ENCODE data around the gene IRAK1BP1.
"Not testable (repeated sequence)": the region's sequence is repeated elsewhere in the genome, so short reads cannot be mapped to it uniquely, and the experiment has no call there.

Gene IRAK1BP1

DNA sequence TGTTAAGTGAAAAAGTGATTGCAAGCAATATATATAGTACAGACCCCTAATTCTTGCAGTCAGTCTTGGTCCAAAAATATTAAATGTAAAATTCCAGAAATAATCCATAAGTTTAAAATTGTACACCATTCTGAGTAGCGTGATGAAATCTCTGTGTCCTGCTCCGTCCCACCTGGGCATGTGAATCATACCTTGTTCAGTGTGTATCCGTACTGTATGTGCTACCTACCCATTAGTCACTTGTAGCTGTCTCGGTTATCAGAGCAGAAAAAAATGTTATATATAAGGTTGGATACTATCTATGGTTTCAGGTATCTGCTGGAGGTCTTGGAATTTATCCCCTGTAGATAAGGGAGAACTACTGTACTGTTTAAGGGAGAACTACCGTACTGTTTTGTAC, 16.3 kb downstream of the IRAK1BP1 start:
- DNase-seq (ENCODE audit: low read depth in 1 of 2, low spot score in 1 of 2): no peak

DNA sequence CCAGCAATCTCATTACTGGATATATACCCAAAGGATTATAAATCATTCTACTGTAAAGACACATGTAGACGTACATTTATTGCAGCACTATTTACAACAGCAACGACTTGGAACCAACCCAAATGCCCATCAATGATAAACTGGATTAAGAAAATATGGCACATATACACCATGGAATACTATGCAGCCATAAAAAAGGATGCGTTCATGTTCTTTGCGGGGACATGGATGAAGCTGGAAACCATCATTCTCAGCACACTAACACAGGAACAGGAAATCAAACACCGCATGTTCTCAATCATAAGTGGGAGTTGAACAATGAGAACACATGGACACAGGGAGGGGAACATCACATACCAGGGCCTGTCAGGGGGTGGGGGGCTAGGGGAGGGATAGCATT, 22.6 kb downstream of the IRAK1BP1 start:
- not testable (repeated sequence) for DNase-seq (ENCODE audit: low read depth in 1 of 2, low spot score in 1 of 2)

DNA sequence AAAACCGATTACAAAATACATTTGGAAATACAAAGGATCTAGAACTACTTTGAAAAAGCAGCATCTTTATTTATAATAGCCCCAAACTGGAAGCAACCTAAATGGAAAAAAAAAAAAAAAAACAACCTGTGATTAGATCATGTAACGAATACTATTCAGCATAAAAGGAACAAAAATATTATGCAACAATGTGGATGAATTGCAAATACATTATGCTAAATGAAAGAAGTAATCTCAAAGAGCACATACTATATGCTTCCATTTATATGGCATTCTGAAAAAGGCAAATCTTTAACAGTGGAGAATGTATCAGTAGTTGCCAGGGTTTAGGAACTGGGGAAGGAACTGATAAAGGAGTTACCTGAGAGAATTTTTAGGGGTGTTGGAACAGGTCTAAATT, 28.9 kb downstream of the IRAK1BP1 start:
- no peak for DNase-seq (ENCODE audit: low read depth in 1 of 2, low spot score in 1 of 2)

DNA sequence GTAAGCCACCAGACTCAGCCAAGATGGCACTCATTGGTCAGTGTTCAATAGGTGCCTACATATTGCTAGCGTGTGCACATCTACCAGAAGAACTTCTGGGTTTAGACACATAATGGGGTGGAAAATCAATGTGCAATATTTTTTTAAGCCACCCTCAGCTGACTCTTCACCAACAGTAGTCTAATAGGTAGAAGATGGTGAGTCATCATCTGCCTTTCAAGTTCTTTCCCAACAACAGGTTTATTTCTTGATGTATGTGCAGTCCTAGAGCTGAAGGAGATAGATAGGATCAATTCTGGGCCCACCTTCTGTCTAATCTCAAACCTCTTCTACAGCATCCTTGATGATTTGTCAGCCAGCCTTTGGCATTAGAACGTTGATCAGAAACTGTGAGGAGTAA, 41.3 kb downstream of the IRAK1BP1 start:
- no peak for DNase-seq (ENCODE audit: low read depth in 1 of 2, low spot score in 1 of 2)

DNA sequence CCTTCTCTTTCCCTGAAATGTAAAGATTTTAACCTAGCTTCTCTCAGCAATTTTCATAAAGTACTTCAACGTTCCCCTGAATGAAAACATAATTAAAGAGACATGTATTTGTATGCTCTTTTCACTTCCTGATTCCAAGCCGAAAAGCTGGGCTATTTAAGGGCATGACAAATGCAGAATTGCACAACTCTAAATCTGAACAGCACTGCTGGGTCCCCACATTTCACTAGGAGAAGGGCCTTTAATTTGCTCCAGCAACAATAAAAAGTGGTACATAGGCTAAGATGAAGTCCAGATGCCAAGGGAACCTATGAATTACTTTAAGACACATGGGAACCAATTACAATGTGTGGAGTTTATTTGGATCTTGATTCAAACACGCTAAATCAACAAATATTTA, 42.0 kb downstream of the IRAK1BP1 start:
- DNase-seq (ENCODE audit: low read depth in 1 of 2, low spot score in 1 of 2): no peak

DNA sequence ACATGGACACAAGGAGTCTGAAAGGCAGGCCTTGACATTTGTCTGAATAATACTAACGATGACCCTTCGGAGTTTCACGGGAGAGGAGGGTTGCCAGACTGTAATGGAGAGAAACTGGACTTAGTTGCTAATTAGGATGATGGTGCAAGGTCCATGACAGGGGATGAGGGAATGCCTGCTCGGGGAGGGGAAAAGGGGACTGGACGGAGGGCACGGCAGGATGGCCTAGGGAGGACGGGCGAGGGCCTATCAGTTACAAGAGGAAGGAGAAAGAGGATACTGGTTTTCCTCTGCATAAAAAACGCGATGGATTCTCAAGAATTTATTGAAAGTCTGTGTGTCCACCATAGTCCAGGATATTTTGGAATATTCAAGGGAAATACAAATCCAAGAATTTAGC, 42.7 kb downstream of the IRAK1BP1 start:
- DNase-seq (ENCODE audit: low read depth in 1 of 2, low spot score in 1 of 2): no peak

DNA sequence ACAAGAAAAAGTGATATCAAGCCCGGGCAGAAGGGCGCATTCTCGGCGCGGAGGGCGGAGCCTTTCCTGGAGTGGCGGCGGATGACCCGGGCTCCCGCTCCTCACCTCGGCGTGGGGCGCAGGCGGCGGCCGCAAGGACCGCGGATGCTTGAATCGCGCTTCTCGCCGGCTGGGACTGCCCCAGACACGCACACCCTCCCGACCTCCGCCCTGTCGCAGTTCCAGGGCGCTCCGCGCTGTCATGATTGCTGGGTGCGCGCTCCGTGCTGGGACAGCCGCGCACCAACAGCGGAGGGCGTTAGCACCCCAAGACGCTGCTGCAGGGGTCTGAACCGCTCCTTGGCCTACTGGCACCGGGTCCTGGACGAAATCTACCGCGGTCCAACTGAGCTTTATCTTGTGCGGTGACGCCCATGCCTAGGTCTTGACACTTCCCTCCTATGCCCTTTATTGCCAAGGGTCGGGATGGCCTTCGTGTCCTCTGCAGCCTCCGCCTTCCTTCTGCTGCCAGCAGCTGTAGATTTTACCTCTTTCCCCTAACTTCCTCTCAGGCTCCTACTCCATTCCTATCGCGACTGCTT, 43.3 kb downstream of the IRAK1BP1 start:
- no peak for DNase-seq (ENCODE audit: low read depth in 1 of 2, low spot score in 1 of 2)

DNA sequence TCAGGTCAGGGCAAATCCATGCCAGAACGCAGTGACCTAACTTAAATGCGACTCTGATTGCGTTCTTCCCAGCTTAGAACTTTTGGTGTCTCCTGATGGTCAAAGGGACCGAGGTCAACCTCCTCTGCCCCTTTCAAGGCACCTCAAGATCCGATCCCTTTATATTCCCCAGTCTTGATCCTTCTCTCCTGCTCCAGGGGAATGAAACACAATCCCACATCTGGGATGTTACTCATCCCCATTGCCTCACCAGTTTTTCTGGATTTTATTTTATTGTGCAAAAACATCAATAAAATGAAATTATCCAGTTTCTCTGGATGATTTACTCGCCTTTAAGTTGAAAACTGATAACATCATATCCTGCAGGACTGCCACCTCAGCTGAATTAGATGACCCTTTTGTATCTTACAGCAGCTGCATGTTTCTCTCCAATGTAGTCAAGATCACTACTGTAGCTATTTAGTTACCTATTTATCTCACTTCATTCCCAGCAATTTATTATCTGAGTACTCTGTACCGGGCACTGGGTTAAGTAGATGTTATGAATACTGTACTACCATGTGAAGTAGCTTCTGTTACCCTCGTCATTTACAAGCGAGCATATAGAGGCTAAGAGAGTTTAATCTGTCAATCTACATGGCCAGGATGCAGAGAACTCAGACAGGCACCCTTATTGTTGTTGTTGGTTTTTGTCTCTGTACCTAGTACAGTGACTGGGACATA, 44.0 kb downstream of the IRAK1BP1 start:
- no peak for DNase-seq (ENCODE audit: low read depth in 1 of 2, low spot score in 1 of 2)

DNA sequence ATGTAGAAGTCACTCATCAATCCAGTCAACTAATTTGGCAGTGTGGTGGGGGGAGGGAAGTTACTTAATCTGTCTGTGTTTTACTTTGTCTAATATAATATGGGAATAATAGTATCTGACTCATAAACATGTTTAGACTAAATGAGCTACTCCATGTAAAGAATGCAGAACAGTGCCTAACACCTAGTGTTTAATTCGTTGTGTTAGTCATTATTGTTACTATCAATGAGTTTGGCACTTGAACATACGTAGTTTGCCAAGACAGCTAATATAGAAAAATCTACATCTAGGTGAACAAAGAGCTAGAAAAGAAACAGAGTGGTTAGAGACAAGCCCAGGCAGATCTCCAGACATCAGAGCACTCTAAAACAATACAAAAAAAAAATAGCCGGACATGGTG, 49.1 kb downstream of the IRAK1BP1 start:
- no peak for DNase-seq (ENCODE audit: low read depth in 1 of 2, low spot score in 1 of 2)

DNA sequence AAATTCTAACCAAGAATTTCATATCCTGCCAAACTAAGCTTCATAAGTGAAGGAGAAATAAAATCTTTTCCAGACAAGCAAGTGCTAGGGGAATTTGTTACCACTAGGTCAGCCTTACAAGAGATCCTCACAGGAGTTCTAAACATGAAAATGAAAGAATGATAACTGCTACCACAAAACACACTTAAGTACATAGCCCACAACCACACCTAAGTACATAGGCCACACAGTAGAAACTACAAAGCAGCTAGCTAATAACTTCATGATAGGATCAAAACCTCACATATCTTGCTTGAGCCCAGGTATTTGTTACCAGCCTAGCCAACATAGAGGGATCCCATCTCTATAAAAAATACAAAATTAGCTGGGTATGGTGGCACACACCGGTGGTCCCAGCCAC, 50.4 kb downstream of the IRAK1BP1 start:
- DNase-seq (ENCODE audit: low read depth in 1 of 2, low spot score in 1 of 2): no peak

DNA sequence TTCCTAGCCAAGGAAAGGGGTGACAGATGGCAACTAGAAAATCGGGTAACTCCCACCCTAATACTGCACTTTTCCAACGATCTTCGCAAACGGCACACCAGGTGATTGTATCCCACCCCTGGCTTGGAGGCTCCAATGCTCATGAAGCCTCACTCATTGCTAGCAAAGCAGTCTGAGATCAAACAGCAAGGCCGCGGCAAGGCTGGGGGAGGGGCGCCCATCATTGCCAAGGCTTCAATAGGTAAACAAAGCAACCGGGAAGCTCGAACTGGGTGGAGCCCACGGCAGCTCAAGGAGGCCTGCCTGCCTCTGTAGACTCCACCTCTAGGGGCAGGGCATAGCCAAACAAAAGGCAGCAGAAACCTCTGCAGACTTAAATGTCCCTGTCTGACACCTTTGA, 53.8 kb downstream of the IRAK1BP1 start:
- DNase-seq (ENCODE audit: low read depth in 1 of 2, low spot score in 1 of 2): not testable (repeated sequence)

DNA sequence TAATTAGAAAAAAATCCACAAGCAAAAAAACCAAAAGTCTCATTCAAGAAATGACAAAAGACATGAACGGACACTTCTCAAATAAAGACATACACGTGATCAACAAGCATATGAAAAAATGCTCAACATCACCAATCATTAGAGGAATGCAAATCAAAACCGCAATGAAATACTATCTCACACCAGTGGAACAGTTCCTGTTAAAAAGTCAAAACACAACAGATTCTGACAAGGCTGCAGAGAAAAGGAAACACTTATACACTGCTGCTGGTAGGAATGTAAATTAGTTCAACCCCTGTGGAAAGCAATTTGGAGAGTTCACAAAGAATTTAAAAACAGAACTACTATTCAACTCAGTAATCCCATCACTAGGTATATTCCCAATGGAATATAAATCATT, 58.0 kb downstream of the IRAK1BP1 start:
- DNase-seq (ENCODE audit: low read depth in 1 of 2, low spot score in 1 of 2): no peak

DNA sequence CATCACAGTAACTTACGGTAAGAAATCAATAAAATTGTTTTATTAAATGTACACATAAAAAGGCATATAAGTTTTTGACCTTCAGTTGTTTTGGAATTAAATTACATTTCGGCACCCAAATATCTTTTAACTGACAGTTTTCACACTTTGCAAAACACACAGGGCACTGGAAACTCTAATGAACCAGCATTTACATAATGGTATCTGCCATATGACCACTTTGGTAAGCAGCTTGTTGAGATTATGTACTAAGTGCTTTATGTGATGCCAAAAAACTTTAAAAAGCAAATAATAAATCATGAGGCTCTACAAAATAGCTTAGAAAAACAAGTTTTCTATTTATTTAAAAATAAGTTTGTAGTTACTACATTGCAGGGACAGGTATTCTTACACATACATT, 68.2 kb downstream of the IRAK1BP1 start:
- DNase-seq (ENCODE audit: low read depth in 1 of 2, low spot score in 1 of 2): no peak

DNA sequence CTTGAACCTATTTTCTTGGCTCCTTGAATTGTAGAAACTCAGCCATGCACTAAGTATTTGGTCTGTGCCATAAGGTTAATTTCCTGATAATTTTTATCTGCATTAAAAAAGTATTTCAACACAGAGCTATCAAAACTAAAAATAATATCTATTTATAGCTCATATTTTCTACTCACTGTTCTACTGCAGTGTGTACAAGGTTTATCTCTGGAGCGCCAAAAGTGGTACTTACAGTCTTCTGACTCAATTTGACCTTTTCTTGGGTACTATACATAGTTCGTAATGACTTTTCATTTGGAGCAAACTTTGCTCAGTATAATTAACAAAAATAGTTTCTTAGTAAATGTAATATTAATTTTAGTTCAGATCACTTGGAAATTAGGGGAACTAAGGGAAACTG, 69.2 kb downstream of the IRAK1BP1 start:
- DNase-seq (ENCODE audit: low read depth in 1 of 2, low spot score in 1 of 2): no peak

DNA sequence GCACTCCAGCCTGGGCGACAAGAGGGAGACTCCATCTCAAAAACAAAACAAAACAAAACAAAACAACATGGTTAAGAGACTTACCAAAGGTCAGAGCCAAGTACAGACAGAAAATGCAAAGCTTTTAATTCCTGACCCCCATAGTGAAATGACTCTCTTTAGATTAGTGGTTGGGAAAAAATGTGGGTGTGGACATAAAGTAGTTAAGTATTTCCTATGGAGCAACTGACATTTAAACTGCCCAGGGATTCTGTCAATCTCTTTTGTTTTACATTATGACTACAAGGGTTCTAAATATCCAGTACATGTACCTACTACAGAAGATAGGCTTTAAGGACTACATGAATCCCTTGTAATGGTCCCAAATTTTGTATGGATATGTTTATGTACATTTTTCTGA, 75.1 kb downstream of the IRAK1BP1 start:
- no peak for DNase-seq (ENCODE audit: low read depth in 1 of 2, low spot score in 1 of 2)

DNA sequence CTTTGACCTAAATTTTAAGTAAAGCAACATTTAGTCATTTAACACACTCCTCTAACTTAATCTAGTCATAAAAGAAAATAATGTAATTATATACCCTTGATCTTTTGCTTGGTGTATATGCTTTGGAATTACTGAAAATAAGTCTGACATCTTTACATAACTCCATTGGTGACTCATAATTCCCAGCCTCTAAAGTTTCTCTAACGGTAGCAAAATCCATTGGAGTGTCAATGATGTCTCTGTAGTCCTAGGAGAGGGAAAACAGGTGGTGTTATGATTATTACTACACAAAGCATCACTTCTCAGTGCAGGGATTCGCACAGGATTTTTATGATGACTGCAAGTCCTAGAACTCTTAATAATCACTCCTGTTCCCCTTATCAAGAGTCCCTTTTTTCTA, 80.2 kb downstream of the IRAK1BP1 start:
- DNase-seq (ENCODE audit: low read depth in 1 of 2, low spot score in 1 of 2): no peak

DNA sequence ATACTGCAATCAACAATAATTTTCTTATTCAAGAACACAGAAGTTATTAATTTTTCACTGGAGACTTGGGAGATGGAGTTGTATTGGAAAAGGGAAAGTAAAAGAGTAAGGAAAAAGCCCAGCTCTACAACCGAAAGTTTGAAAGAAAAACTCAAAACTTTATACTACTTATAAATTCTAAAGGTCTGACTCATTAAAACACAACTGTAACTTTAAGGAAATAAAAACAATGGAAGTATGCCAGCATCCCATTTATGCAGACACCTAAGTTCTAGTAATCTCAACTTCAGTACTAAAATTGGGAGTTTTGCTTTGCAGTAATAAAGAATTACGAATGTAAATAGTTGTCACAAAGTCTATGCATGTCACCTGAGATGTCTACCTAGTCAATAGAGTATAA, 80.6 kb downstream of the IRAK1BP1 start:
- DNase-seq (ENCODE audit: low read depth in 1 of 2, low spot score in 1 of 2): no peak

DNA sequence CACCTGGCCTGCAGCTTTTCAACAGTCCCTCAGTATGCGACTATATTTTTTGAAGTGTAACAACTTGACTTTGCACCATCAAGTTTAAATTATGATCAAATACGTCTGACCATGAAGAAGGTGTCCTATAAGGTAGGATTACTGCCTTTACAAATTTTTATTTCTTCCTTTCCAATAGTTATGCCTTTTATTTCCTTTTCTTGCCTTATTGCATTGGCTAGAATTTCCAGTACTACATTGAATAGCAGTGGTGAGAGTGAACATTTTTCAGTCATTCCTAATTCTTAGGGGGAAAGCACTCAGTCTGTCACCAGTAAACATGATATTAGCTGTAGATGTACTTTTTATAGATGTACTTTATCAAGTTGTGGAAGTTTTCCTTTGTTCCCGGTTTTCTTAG, 81.4 kb downstream of the IRAK1BP1 start:
- no peak for DNase-seq (ENCODE audit: low read depth in 1 of 2, low spot score in 1 of 2)

DNA sequence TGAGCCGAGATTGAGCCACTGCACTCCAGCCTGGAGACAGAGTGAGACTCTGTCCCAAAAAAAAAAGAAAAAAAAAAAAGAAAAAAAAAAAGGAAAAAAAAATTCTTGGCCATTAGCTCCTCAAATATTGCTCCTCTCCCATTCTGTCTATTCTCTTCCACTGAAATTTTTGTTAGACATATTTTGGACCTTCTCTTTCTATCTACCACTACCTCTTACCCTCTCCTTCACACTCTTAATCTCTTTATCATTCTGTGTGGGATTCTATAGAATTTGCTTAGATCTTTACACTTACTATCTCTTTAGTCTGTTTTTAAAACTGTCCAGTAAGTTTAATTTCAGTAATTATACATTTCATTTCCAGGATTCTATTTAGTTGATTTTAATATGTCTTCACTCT, 85.0 kb downstream of the IRAK1BP1 start:
- DNase-seq (ENCODE audit: low read depth in 1 of 2, low spot score in 1 of 2): no peak
